ENCODE data around the gene MTR.

GRCh38 chr1:236944556-236944955 lies 149.5 kb downstream of the MTR start:
- TF ChIP-seq POLR2AphosphoS5 (IDR thresholded peaks at IDR 0.05; ENCODE audit: low read depth, low read length) (no peak), CTCF (IDR thresholded peaks at IDR 0.05 in 2 of 3, conservative IDR thresholded peaks at IDR 0.05 in 1 of 3; ENCODE audit: borderline replicate concordance in 1 of 3, insufficient read depth in 1 of 3, low read depth in 2 of 3, low read length in 2 of 3) (no peak), REST (IDR thresholded peaks at IDR 0.05; ENCODE audit: low read depth) (no peak), POLR2A (IDR thresholded peaks at IDR 0.05; ENCODE audit: borderline replicate concordance, extremely low read depth, insufficient read depth, insufficient read length) (no peak), YY1 (IDR thresholded peaks at IDR 0.05; ENCODE audit: extremely low read depth, insufficient replicate concordance, low read depth, low read length) (no peak), EGR1 (IDR thresholded peaks at IDR 0.05; ENCODE audit: low read depth) (no peak), ZNF274 (IDR thresholded peaks at IDR 0.05; ENCODE audit: low read depth, low read length) (no peak), RAD21 (IDR thresholded peaks at IDR 0.05; ENCODE audit: low read depth) (no peak)

Data from HCT116 (cell line).